B cell (primary cell): ENCODE data around the gene GLI3. TPM values are rescaled to one million over a fixed set of nuclear protein-coding genes. Genes with fewer than 3 reads are reported as not detected.

Experiments
- ATAC-seq: fragments of 200-7000 bp; cut with Tn5 transposase; one replicate; pipeline ENCODE4 v1.10.0; 2021; ENCODE audit warnings: low read depth, mild to moderate bottlenecking, moderate number of reproducible peaks, moderate library complexity
- CTCF ChIA-PET: fragments of 350-600 bp; sonication (Branson Sonifier 250); formaldehyde crosslinking; loops from one replicate; lab custom pipeline; 2021; ENCODE audit warnings: antibody characterized with exemption, inconsistent platforms; lab: Charles Lee
- POLR2A ChIA-PET: fragments of 350-600 bp; sonication (Branson Sonifier 250); formaldehyde crosslinking; loops from one replicate; lab custom pipeline; 2021; ENCODE audit warnings: antibody characterized with exemption; lab: Charles Lee
- DNase-seq: peaks from one replicate; pipeline ENCODE4 v3.0.0; 2013
- H2AFZ ChIP-seq: 2 replicates; pipeline ENCODE4 v1.6.1; 2012; ENCODE audit warnings: mild to moderate bottlenecking, low read depth, low read length; ENCODE audit not compliant: insufficient read depth, poor library complexity, severe bottlenecking
- H3K27ac ChIP-seq, 2 donors: 1 replicate in 1 of 2; 2 replicates in 1 of 2; pipeline ENCODE4 v1.5.1; 2012 to 2013; ENCODE audit warnings: low read length in 2 of 2, mild to moderate bottlenecking in 2 of 2, moderate library complexity in 1 of 2
- H3K27me3 ChIP-seq, 4 experiments: fragments of 200-600 bp in 1 of 4; sonication (generic) in 1 of 4; replicated peaks in 1 of 4; 1 replicate in 2 of 4; 2 replicates in 2 of 4; pipeline versions ENCODE4 v1.6.1 to v1.7.0; 2013 to 2016; ENCODE audit warnings: low read length in 3 of 4, mild to moderate bottlenecking in 2 of 4, mixed read lengths in 1 of 4, moderate library complexity in 1 of 4; ENCODE audit not compliant: insufficient read depth in 4 of 4, control insufficient read depth in 3 of 4; ENCODE audit errors: control extremely low read depth in 1 of 4
- H3K36me3 ChIP-seq, 2 experiments: replicated peaks in 1 of 2; 1 replicate in 1 of 2; 2 replicates in 1 of 2; pipeline versions ENCODE4 v1.6.1 to v1.7.1; 2013; ENCODE audit warnings: low read length in 1 of 2; ENCODE audit not compliant: insufficient read depth in 2 of 2, control insufficient read depth in 1 of 2; ENCODE audit errors: control extremely low read depth in 1 of 2, extremely low read depth in 1 of 2
- H3K4me1 ChIP-seq, 2 donors: fragments of 200-600 bp in 1 of 2; sonication (generic) in 1 of 2; 1 replicate in 1 of 2; 2 replicates in 1 of 2; pipeline versions ENCODE4 v1.5.1 to v1.6.1; 2013 to 2017; ENCODE audit warnings: low read length in 2 of 2; ENCODE audit not compliant: control insufficient read depth in 2 of 2, insufficient read depth in 2 of 2
- H3K4me2 ChIP-seq: replicated peaks from 2 replicates; pipeline ENCODE3; 2012; ENCODE audit warnings: mild to moderate bottlenecking, low read depth, low read length; ENCODE audit not compliant: poor library complexity, severe bottlenecking
- H3K4me3 ChIP-seq, 5 experiments: fragments of 200-600 bp in 1 of 5; sonication (generic) in 1 of 5; 1 replicate in 3 of 5; 2 replicates in 2 of 5; pipeline versions ENCODE4 v1.5.1 to v1.7.0; 2011 to 2016; ENCODE audit warnings: low read length in 4 of 5, mild to moderate bottlenecking in 4 of 5, low read depth in 2 of 5, control low read depth in 1 of 5, moderate library complexity in 1 of 5; ENCODE audit not compliant: insufficient read depth in 1 of 5; ENCODE audit errors: control extremely low read depth in 1 of 5, extremely low read depth in 1 of 5
- H3K79me2 ChIP-seq: fragments of 200-600 bp; sonication (generic); one replicate; pipeline ENCODE4 v1.6.0; 2016; ENCODE audit warnings: low read length; ENCODE audit not compliant: control insufficient read depth, insufficient read depth
- H3K9ac ChIP-seq: fragments of 200-600 bp; sonication (generic); 2 replicates; pipeline ENCODE4 v1.6.1; 2017; ENCODE audit warnings: mild to moderate bottlenecking, low read length, moderate library complexity
- H3K9me3 ChIP-seq, 3 donors: one replicate each; pipeline versions ENCODE4 v1.6.1 to v1.7.1; 2013; ENCODE audit warnings: low read length in 2 of 3; ENCODE audit not compliant: control insufficient read depth in 2 of 3, insufficient read depth in 1 of 3; ENCODE audit errors: control extremely low read depth in 1 of 3
- H4K20me1 ChIP-seq: 2 replicates; pipeline ENCODE4 v1.6.0; 2012; ENCODE audit warnings: mild to moderate bottlenecking, low read length; ENCODE audit not compliant: insufficient read depth, control insufficient read depth, poor library complexity, severe bottlenecking
- H3K27ac Mint-ChIP-seq: one replicate; pipeline ENCODE4 v1.8.0; 2021; ENCODE audit warnings: mixed read lengths
- H3K27me3 Mint-ChIP-seq: one replicate; pipeline ENCODE4 v1.8.0; 2021; ENCODE audit warnings: mixed read lengths
- H3K4me1 Mint-ChIP-seq: one replicate; pipeline ENCODE4 v1.8.0; 2021; ENCODE audit warnings: mixed read lengths
- H3K4me3 Mint-ChIP-seq: one replicate; pipeline ENCODE4 v1.8.0; 2021; ENCODE audit warnings: mixed read lengths
- H3K9me3 Mint-ChIP-seq: one replicate; pipeline ENCODE4 v1.8.0; 2022; ENCODE audit warnings: mixed read lengths; ENCODE audit not compliant: insufficient read depth
- EZH2 ChIP-seq: IDR thresholded peaks from 2 replicates; pipeline ENCODE4 v1.6.1; 2012; ENCODE audit warnings: borderline replicate concordance, low read depth, mild to moderate bottlenecking, moderate library complexity, low read length; ENCODE audit not compliant: insufficient read depth, poor library complexity, severe bottlenecking
- WGBS: methylation state at CpG from one replicate; pipeline ENCODE4 v1.1.5; 2013; ENCODE audit warnings: missing lambda C conversion rate; ENCODE audit not compliant: insufficient coverage; 5-methylcytosine and 5-hydroxymethylcytosine counted together
- intact Hi-C: fragments of 100-400 bp; cut with micrococcal nuclease; formaldehyde crosslinking; loops from one replicate; pipeline ENCODE4 v1.10.0; 2022
- polyA plus RNA-seq: library from polyadenylated mRNA; depleted of rRNA; stranded (reverse); fragments of >200 nt; gene quantifications from 2 replicates; pipeline ENCODE4 v1.2.3, GENCODE V29; 2012
- total RNA-seq, 2 donors: library from RNA; stranded (reverse); fragments of 120-200 nt in 1 of 2; gene quantifications; 1 replicate in 1 of 2; 2 replicates in 1 of 2; pipeline versions ENCODE4 v1.2.3 to v1.2.4, GENCODE V29; 2013 to 2022
- TF ChIP-seq, protein P1 (sequence below): fragments of 200-600 bp; IDR thresholded peaks from one replicate; pipeline ENCODE4 v1.8.0; 2022; ENCODE audit warnings: antibody characterized with exemption, mild to moderate bottlenecking

GLI3 gene
- total and polyA plus RNA-seq, 2 donors (not counting 1 experiment from before 2014, with no cell fraction given): not detected

GRCh38 chr7:42237811-42238541 lies 967 bp upstream of the GLI3 start:
- peaks cover 0 to 38% (median 11%) of the 10 kb centered on the region in 4 experiments for H3K27me3 ChIP-seq
- Mint-ChIP-seq H3K4me3 (peak overlapping the region; percentile 80), H3K27me3 (peaks cover 68% of the 10 kb centered on the region), H3K9me3 (no peaks in the 10 kb centered on the region), H3K4me1 (peaks cover 16% of the 10 kb centered on the region), H3K27ac (no peak overlapping the region)
- no peak for TF ChIP-seq EZH2
- TF ChIP-seq, protein P1, sequence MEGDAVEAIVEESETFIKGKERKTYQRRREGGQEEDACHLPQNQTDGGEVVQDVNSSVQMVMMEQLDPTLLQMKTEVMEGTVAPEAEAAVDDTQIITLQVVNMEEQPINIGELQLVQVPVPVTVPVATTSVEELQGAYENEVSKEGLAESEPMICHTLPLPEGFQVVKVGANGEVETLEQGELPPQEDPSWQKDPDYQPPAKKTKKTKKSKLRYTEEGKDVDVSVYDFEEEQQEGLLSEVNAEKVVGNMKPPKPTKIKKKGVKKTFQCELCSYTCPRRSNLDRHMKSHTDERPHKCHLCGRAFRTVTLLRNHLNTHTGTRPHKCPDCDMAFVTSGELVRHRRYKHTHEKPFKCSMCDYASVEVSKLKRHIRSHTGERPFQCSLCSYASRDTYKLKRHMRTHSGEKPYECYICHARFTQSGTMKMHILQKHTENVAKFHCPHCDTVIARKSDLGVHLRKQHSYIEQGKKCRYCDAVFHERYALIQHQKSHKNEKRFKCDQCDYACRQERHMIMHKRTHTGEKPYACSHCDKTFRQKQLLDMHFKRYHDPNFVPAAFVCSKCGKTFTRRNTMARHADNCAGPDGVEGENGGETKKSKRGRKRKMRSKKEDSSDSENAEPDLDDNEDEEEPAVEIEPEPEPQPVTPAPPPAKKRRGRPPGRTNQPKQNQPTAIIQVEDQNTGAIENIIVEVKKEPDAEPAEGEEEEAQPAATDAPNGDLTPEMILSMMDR: no peak
- peak overlapping the region; percentile 70 for H2AFZ ChIP-seq
- H3K9me3 ChIP-seq: peaks cover 0 to 2% (median 0%) of the 10 kb centered on the region in 3 donors
- H3K9ac ChIP-seq: peak overlapping the region; percentile 37
- peaks cover 10 to 13% of the 10 kb centered on the region in 2 donors for H3K4me1 ChIP-seq
- ATAC-seq (no peak), DNase-seq (no peak)
- peak overlapping the region in 4 of 5 experiments; percentile 15 to 41 (median 33) for H3K4me3 ChIP-seq
- H3K36me3 ChIP-seq: no peaks in the 10 kb centered on the region
- H3K27ac ChIP-seq: no peak overlapping the region
- H3K79me2 ChIP-seq: no peaks in the 10 kb centered on the region
- POLR2A ChIA-PET: no interaction called here
- peak overlapping the region; percentile 74 for H3K4me2 ChIP-seq
- intact Hi-C loops: no loop called here
- H4K20me1 ChIP-seq: no peaks in the 10 kb centered on the region
- 6% methylated on average over 41 of the region's 66 CpGs for WGBS
- CTCF ChIA-PET: no interaction called here
